Measurements from ENCODE around the gene TMEM208. TPM values are rescaled to one million over a fixed set of nuclear protein-coding genes. Genes with fewer than 3 reads are reported as not detected.

Gene TMEM208
- total and polyA plus RNA-seq, 2 of the 13 experiments (the other 11 are each of a cell fraction or from before 2014, with no cell fraction given) = 58.8 to 72.9 TPM

DNA sequence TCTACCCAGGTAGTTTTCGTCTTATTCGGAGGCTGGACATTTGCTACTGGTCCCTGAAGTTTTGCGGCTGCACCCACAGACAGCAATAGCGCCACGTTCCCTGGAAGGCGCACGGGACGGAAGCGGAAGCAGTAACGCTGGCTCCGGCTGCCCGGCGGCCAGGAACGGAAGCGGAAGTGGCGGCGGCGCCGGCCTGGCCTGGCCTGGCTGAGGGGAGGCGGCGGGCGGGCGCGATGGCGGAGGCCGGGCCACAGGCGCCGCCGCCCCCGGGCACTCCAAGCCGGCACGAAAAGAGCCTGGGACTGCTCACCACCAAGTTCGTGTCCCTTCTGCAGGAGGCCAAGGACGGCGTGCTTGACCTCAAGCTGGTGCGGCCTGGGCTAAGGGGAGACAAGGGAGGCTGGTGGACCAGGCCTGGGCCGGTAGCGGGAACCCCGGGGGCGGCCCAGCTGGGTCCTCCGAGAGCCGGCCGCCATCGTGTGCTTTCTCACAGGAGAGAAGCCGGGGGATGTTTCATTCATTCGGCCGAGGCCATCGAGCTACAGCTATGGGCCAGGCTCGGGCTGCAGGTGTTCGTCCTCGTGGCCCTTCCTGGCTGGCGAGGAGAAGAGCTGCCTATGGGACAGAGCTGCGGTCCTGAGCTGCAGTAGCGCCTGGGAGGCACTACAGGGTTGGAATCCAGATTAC lies 34.8 kb upstream of the TMEM208 start, which contains the start of gene E2F4 (continued):
- TF ChIP-seq, protein P1, sequence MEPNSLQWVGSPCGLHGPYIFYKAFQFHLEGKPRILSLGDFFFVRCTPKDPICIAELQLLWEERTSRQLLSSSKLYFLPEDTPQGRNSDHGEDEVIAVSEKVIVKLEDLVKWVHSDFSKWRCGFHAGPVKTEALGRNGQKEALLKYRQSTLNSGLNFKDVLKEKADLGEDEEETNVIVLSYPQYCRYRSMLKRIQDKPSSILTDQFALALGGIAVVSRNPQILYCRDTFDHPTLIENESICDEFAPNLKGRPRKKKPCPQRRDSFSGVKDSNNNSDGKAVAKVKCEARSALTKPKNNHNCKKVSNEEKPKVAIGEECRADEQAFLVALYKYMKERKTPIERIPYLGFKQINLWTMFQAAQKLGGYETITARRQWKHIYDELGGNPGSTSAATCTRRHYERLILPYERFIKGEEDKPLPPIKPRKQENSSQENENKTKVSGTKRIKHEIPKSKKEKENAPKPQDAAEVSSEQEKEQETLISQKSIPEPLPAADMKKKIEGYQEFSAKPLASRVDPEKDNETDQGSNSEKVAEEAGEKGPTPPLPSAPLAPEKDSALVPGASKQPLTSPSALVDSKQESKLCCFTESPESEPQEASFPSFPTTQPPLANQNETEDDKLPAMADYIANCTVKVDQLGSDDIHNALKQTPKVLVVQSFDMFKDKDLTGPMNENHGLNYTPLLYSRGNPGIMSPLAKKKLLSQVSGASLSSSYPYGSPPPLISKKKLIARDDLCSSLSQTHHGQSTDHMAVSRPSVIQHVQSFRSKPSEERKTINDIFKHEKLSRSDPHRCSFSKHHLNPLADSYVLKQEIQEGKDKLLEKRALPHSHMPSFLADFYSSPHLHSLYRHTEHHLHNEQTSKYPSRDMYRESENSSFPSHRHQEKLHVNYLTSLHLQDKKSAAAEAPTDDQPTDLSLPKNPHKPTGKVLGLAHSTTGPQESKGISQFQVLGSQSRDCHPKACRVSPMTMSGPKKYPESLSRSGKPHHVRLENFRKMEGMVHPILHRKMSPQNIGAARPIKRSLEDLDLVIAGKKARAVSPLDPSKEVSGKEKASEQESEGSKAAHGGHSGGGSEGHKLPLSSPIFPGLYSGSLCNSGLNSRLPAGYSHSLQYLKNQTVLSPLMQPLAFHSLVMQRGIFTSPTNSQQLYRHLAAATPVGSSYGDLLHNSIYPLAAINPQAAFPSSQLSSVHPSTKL (CRISPR knock-in tag; IDR thresholded peaks at IDR 0.05) = peak; percentile 58; the same call in 1 of the 2 replicates
- TF ChIP-seq, protein P2, sequence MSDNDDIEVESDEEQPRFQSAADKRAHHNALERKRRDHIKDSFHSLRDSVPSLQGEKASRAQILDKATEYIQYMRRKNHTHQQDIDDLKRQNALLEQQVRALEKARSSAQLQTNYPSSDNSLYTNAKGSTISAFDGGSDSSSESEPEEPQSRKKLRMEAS (IDR thresholded peaks at IDR 0.05) = peak; percentile 63; the same call in 1 of the 2 replicates
- TF ChIP-seq ERF (CRISPR knock-in tag; IDR thresholded peaks at IDR 0.05) (peak; percentile 92), RAD21 (CRISPR knock-in tag; IDR thresholded peaks at IDR 0.05) (peak; percentile 57), ZNF205 (CRISPR knock-in tag; IDR thresholded peaks at IDR 0.05) (no peak), SP1 (IDR thresholded peaks at IDR 0.05) (no peak), SP1 (CRISPR knock-in tag; IDR thresholded peaks at IDR 0.05) (peak; percentile 34; the same call in 1 of the 2 replicates), NBN (conservative IDR thresholded peaks at IDR 0.05) (no peak), ZEB1 (IDR thresholded peaks at IDR 0.05; ENCODE audit: insufficient replicate concordance, low read depth) (no peak), FOSL2 (CRISPR knock-in tag; IDR thresholded peaks at IDR 0.05) (peak; percentile 46; the same call in 1 of the 2 replicates), GFI1 (CRISPR knock-in tag; IDR thresholded peaks at IDR 0.05; ENCODE audit: borderline replicate concordance) (no peak; the same call in 1 of the 2 replicates), ZBTB38 (CRISPR knock-in tag; IDR thresholded peaks at IDR 0.05) (peak; percentile 51), ZNF672 (CRISPR knock-in tag; IDR thresholded peaks at IDR 0.05) (no peak), TRIM24 (CRISPR knock-in tag; IDR thresholded peaks at IDR 0.05) (no peak), MIER3 (CRISPR knock-in tag; IDR thresholded peaks at IDR 0.05; ENCODE audit: borderline replicate concordance) (peak; percentile 76), SALL2 (CRISPR knock-in tag; IDR thresholded peaks at IDR 0.05) (peak; percentile 95)
- TF ChIP-seq, protein P3, sequence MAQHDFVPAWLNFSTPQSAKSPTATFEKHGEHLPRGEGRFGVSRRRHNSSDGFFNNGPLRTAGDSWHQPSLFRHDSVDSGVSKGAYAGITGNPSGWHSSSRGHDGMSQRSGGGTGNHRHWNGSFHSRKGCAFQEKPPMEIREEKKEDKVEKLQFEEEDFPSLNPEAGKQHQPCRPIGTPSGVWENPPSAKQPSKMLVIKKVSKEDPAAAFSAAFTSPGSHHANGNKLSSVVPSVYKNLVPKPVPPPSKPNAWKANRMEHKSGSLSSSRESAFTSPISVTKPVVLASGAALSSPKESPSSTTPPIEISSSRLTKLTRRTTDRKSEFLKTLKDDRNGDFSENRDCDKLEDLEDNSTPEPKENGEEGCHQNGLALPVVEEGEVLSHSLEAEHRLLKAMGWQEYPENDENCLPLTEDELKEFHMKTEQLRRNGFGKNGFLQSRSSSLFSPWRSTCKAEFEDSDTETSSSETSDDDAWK (CRISPR knock-in tag; IDR thresholded peaks at IDR 0.05) = no peak
- TF ChIP-seq, protein P4, sequence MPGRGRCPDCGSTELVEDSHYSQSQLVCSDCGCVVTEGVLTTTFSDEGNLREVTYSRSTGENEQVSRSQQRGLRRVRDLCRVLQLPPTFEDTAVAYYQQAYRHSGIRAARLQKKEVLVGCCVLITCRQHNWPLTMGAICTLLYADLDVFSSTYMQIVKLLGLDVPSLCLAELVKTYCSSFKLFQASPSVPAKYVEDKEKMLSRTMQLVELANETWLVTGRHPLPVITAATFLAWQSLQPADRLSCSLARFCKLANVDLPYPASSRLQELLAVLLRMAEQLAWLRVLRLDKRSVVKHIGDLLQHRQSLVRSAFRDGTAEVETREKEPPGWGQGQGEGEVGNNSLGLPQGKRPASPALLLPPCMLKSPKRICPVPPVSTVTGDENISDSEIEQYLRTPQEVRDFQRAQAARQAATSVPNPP (CRISPR knock-in tag; IDR thresholded peaks at IDR 0.05) = no peak; the same call in 1 of the 2 replicates
- TF ChIP-seq, protein P5, sequence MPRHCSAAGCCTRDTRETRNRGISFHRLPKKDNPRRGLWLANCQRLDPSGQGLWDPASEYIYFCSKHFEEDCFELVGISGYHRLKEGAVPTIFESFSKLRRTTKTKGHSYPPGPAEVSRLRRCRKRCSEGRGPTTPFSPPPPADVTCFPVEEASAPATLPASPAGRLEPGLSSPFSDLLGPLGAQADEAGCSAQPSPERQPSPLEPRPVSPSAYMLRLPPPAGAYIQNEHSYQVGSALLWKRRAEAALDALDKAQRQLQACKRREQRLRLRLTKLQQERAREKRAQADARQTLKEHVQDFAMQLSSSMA (CRISPR knock-in tag; IDR thresholded peaks at IDR 0.05) = no peak; the same call in 1 of the 2 replicates
- TF ChIP-seq, protein P6, sequence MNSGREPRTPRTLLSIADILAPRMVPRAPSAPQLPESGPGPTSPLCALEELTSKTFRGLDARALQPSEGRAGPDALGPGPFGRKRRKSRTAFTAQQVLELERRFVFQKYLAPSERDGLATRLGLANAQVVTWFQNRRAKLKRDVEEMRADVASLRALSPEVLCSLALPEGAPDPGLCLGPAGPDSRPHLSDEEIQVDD (CRISPR knock-in tag; IDR thresholded peaks at IDR 0.05; ENCODE audit: borderline replicate concordance) = 0 out of 2 replicates have a peak, but pooled peaks have one; percentile 44
- TF ChIP-seq, protein P7, sequence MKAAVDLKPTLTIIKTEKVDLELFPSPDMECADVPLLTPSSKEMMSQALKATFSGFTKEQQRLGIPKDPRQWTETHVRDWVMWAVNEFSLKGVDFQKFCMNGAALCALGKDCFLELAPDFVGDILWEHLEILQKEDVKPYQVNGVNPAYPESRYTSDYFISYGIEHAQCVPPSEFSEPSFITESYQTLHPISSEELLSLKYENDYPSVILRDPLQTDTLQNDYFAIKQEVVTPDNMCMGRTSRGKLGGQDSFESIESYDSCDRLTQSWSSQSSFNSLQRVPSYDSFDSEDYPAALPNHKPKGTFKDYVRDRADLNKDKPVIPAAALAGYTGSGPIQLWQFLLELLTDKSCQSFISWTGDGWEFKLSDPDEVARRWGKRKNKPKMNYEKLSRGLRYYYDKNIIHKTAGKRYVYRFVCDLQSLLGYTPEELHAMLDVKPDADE (CRISPR knock-in tag; IDR thresholded peaks at IDR 0.05) = peak; percentile 85; the same call in 1 of the 2 replicates

Measured in HepG2 (cell line).